HG02642 (cell line): ENCODE results near the gene DNM1L.

Source experiments
- ATAC-seq: cut with Tn5 transposase; IDR thresholded peaks from one replicate; pipeline ENCODE4 v1.9.1; 2021; ENCODE audit warnings: mild to moderate bottlenecking; ENCODE audit not compliant: unreplicated experiment, poor library complexity

DNM1L gene

GRCh38 chr12:32755051-32755653 lies 76.1 kb downstream of the DNM1L start:
- ATAC-seq, result peak; percentile 75

- ATAC-seq, result peak; percentile 94
Observed at GRCh38 chr12:32755654-32756475, 76.8 kb downstream of the DNM1L start, which contains the start of gene YARS2. Gene YARS2 (minus strand): TSS chr12:32755897. CDS start chr12:32755874, 23 bp downstream.

GRCh38 chr12:32756476-32757066 lies 77.5 kb downstream of the DNM1L start:
- no peak for ATAC-seq

- no peak for ATAC-seq
Observed at GRCh38 chr12:32757157-32757556, 78.1 kb downstream of the DNM1L start.

- no peak for ATAC-seq
Observed at GRCh38 chr12:32761716-32762115, 82.6 kb downstream of the DNM1L start.

GRCh38 chr12:32765906-32766305 lies 86.8 kb downstream of the DNM1L start:
- ATAC-seq, result no peak

GRCh38 chr12:32768518-32768917 lies 89.4 kb downstream of the DNM1L start:
- ATAC-seq, result no peak

GRCh38 chr12:32770141-32770540 lies 91.0 kb downstream of the DNM1L start:
- ATAC-seq, result no peak

- ATAC-seq, result no peak
Observed at GRCh38 chr12:32773691-32774090, 94.6 kb downstream of the DNM1L start.

GRCh38 chr12:32776258-32776657 lies 97.2 kb downstream of the DNM1L start:
- no peak for ATAC-seq

GRCh38 chr12:32777159-32777558 lies 98.1 kb downstream of the DNM1L start:
- no peak for ATAC-seq

GRCh38 chr12:32777691-32778175 lies 98.6 kb downstream of the DNM1L start:
- no peak for ATAC-seq

- no peak for ATAC-seq
Observed at GRCh38 chr12:32780071-32780470, 101.0 kb downstream of the DNM1L start.

GRCh38 chr12:32783029-32783428 lies 103.9 kb downstream of the DNM1L start:
- ATAC-seq, result no peak

- ATAC-seq, result no peak
Observed at GRCh38 chr12:32785557-32785956, 106.5 kb downstream of the DNM1L start.

- no peak for ATAC-seq
Observed at GRCh38 chr12:32788405-32788804, 109.3 kb downstream of the DNM1L start.

GRCh38 chr12:32789446-32789845 lies 110.3 kb downstream of the DNM1L start:
- no peak for ATAC-seq

- ATAC-seq, result no peak
Observed at GRCh38 chr12:32789916-32790315, 110.8 kb downstream of the DNM1L start.

- ATAC-seq, result no peak
Observed at GRCh38 chr12:32794281-32794680, 115.2 kb downstream of the DNM1L start.
